ENCODE measurements around the gene ACLY. TPM values are rescaled to one million over a fixed set of nuclear protein-coding genes. Genes with fewer than 3 reads are reported as not detected.
A peak's percentile ranks its signal among the peaks of the same experiment; 100 is the strongest.

Gene ACLY
- total and polyA plus RNA-seq, 2 of the 13 experiments (the other 11 are each of a cell fraction or from before 2014, with no cell fraction given): 111 to 218 TPM

GRCh38 chr17:41837761-41838538, 80.8 kb downstream of the ACLY start, which contains the start of gene KLHL10:
Gene KLHL10, plus strand, starts transcription at chr17:41837825. Its CDS starts 108 bp downstream, at chr17:41837933.
- Histone ChIP-seq H3K9me3 (ENCODE audit: low read length) (no peaks in the 10 kb centered on the region), H3K9ac (ENCODE audit: insufficient read depth, low read depth, low read length) (peak within 1 kb of the TSS; percentile 61), H3K36me3 (replicated peaks in 1 of 2; ENCODE audit: control insufficient read depth in 1 of 2, insufficient read depth in 2 of 2, low read length in 2 of 2) (no peaks in the 10 kb centered on the region; a peak in 2 of 5 replicates), H3K4me1 (ENCODE audit: insufficient read depth, low read length) (peaks cover 44% of the 10 kb centered on the region), H3K79me2 (ENCODE audit: insufficient read depth, low read length) (peaks cover 9% of the 10 kb centered on the region), H2AFZ (ENCODE audit: low read length) (peak within 1 kb of the TSS; percentile 88), H3K4me2 (ENCODE audit: low read depth, low read length) (peak within 1 kb of the TSS; percentile 80), H3K27me3 (ENCODE audit: control insufficient read depth in 1 of 2, insufficient read depth in 2 of 2, low read length in 2 of 2) (no peaks in the 10 kb centered on the region), H4K20me1 (ENCODE audit: insufficient read depth, low read length) (no peaks in the 10 kb centered on the region), H3K4me3 (replicated peaks in 1 of 3; ENCODE audit: insufficient read depth in 1 of 3, low read depth in 2 of 3, low read length in 3 of 3) (peak within 1 kb of the TSS; percentile 63 to 94 (median 77)), H3K27ac (ENCODE audit: extremely low read length, insufficient read depth, low read length) (no peak within 1 kb of the TSS)
- 58% methylated on average over 15 of the region's 15 CpGs for WGBS (ENCODE audit: low lambda C conversion rate)
- no TSS peak for BruUV-seq (replicated peaks)
- ChIA-PET CTCF (ENCODE audit: low intra/inter-chr PET ratio, low total read pairs) (no interaction called here), POLR2A (interaction anchor here (0.7 to 1.6 kb wide), 9 partner anchors 11 to 164 kb away, joined by 3 to 7 read pairs (median 3); partner anchors contain the start of genes EIF1, FKBP10 and KLHL11)
- peak; percentile 10; the same call in 1 of the 2 replicates for TF ChIP-seq ZFX (CRISPR knock-in tag; IDR thresholded peaks at IDR 0.05; ENCODE audit: low read depth)
- peak; percentile 73 for TF ChIP-seq CEBPG (CRISPR knock-in tag; IDR thresholded peaks at IDR 0.05)
- no peak for TF ChIP-seq NFE2L1 (CRISPR knock-in tag; IDR thresholded peaks at IDR 0.05; ENCODE audit: borderline replicate concordance)
- no peak for TF ChIP-seq MYNN (CRISPR knock-in tag; IDR thresholded peaks at IDR 0.05; ENCODE audit: low read depth)
- no peak for TF ChIP-seq ZNF660 (CRISPR knock-in tag; IDR thresholded peaks at IDR 0.05; ENCODE audit: borderline replicate concordance, low read depth)
- TF ChIP-seq ZNF770 (CRISPR knock-in tag; IDR thresholded peaks at IDR 0.05): peak; percentile 40; the same call in 1 of the 2 replicates
- peak; percentile 83; the same call in 1 of the 2 replicates for TF ChIP-seq CEBPB (IDR thresholded peaks at IDR 0.05; ENCODE audit: borderline replicate concordance, low read depth, low read length)
- peak; percentile 77 for TF ChIP-seq ZNF121 (CRISPR knock-in tag; IDR thresholded peaks at IDR 0.05)
- TF ChIP-seq ZNF280D (CRISPR knock-in tag; IDR thresholded peaks at IDR 0.05): no peak
- ATAC-seq: no peak
- no peak for FAIRE-seq
- DNase-seq (ENCODE audit: low spot score): no peak
- in situ Hi-C loops (cut with HindIII; ENCODE audit: extremely low pct_ligation_motif_present, low pct_unique_long_range_greater_than_20kb) (no loop called here), intact Hi-C loops (cut with micrococcal nuclease; ENCODE audit: unreplicated experiment) (no loop called here)

All from HepG2 (cell line).